Stimulated activated CD4-positive, alpha-beta T cell treated with anti-CD3 and anti-CD28 coated beads, Interleukin-12 subunit alpha, Interleukin-12 subunit beta, amount 100 ng/mL, for 48 hours (primary cell): Measurements from ENCODE around the gene LYSMD1.

Source experiments
- DNase-seq, 3 donors: peaks; one replicate each; pipeline ENCODE4 v3.0.0-alpha.2; 2020; ENCODE audit warnings: low read depth in 2 of 3, low spot score in 1 of 3

The LYSMD1 gene

GRCh38 chr1:151142411-151143056 is 23.2 kb downstream of the LYSMD1 start:
- DNase-seq, result no peak

- DNase-seq, result no peak
Observed at GRCh38 chr1:151137789-151138188, 27.9 kb downstream of the LYSMD1 start.

GRCh38 chr1:151135433-151136385 is 30.0 kb downstream of the LYSMD1 start:
- DNase-seq, result no peak

- no peak for DNase-seq
Observed at GRCh38 chr1:151134991-151135390, 30.7 kb downstream of the LYSMD1 start.

- DNase-seq, result no peak
Observed at GRCh38 chr1:151134396-151134795, 31.3 kb downstream of the LYSMD1 start.

- DNase-seq, result no peak
Observed at GRCh38 chr1:151133018-151133806, 32.5 kb downstream of the LYSMD1 start.

- DNase-seq, result no peak
Observed at GRCh38 chr1:151132335-151133017, 33.2 kb downstream of the LYSMD1 start.

GRCh38 chr1:151131701-151132334 is 33.9 kb downstream of the LYSMD1 start:
- no peak for DNase-seq

- DNase-seq, result peak; percentile 79 to 81 (median 79)
Observed at GRCh38 chr1:151130987-151131586, 34.6 kb downstream of the LYSMD1 start.

- DNase-seq, result no peak
Observed at GRCh38 chr1:151128800-151129199, 36.9 kb downstream of the LYSMD1 start.

- DNase-seq, result no peak
Observed at GRCh38 chr1:151124763-151125403, 40.8 kb downstream of the LYSMD1 start.

- DNase-seq, result no peak
Observed at GRCh38 chr1:151113877-151114276, 51.8 kb downstream of the LYSMD1 start.
